Bronchial epithelial cell (primary cell): Measurements from ENCODE around the gene ANXA6. TPM values are rescaled to one million over a fixed set of nuclear protein-coding genes. Genes with fewer than 3 reads are reported as not detected.

ENCODE experiments used
- DNase-seq: peaks from one replicate; pipeline ENCODE4 v3.0.0-alpha.2; 2010; ENCODE audit warnings: low read depth
- FAIRE-seq: peaks from 2 replicates; lab custom pipeline; 2011; peaks lifted over from hg19 to GRCh38; lab: Jason Lieb, UNC
- H3K27me3 ChIP-seq: 2 replicates; pipeline ENCODE4 v1.5.1; 2011; ENCODE audit warnings: low read length; ENCODE audit not compliant: control insufficient read depth, insufficient read depth
- H3K36me3 ChIP-seq: 2 replicates; pipeline ENCODE4 v1.5.1; 2011; ENCODE audit warnings: low read length; ENCODE audit not compliant: control insufficient read depth, insufficient read depth
- H3K4me3 ChIP-seq: 2 replicates; pipeline ENCODE4 v1.5.1; 2011; ENCODE audit warnings: mild to moderate bottlenecking, low read depth, low read length, control low read depth
- CTCF ChIP-seq: IDR thresholded peaks from 2 replicates; pipeline ENCODE4 v1.5.1; 2011; ENCODE audit warnings: mild to moderate bottlenecking, moderate library complexity, low read length, control low read depth, inconsistent platforms; ENCODE audit not compliant: insufficient read depth, severe bottlenecking
- total RNA-seq: library from RNA; depleted of rRNA; stranded (reverse); fragments of >200 nt; gene quantifications from 2 replicates; pipeline ENCODE4 v1.2.1, GENCODE V29; 2014

Gene ANXA6
- total RNA-seq, 1 donor from 2014 or later: 11.3 TPM

GRCh38 chr5:151148583-151148982 is 9.0 kb downstream of the ANXA6 start:
- no peak for DNase-seq
- no peaks in the 10 kb centered on the region for H3K27me3 ChIP-seq
- no peak for FAIRE-seq
- H3K36me3 ChIP-seq: no peaks in the 10 kb centered on the region
- TF ChIP-seq CTCF: no peak
- H3K4me3 ChIP-seq: no peak overlapping the region

- no peaks in the 10 kb centered on the region for H3K36me3 ChIP-seq
- no peak for FAIRE-seq
- no peaks in the 10 kb centered on the region for H3K27me3 ChIP-seq
- no peak for DNase-seq
- H3K4me3 ChIP-seq: no peak overlapping the region
- no peak for TF ChIP-seq CTCF
These were observed 10.5 kb downstream of the ANXA6 start for GRCh38 chr5:151147033-151147432.

GRCh38 chr5:151146061-151146460 is 11.5 kb downstream of the ANXA6 start:
- no peak overlapping the region for H3K4me3 ChIP-seq
- H3K36me3 ChIP-seq: no peaks in the 10 kb centered on the region
- FAIRE-seq (no peak), DNase-seq (no peak)
- TF ChIP-seq CTCF: no peak
- H3K27me3 ChIP-seq: no peaks in the 10 kb centered on the region

GRCh38 chr5:151144922-151145321 is 12.7 kb downstream of the ANXA6 start:
- TF ChIP-seq CTCF: no peak
- no peak for DNase-seq
- no peak for FAIRE-seq
- Histone ChIP-seq H3K27me3 (no peaks in the 10 kb centered on the region), H3K4me3 (no peak overlapping the region), H3K36me3 (no peaks in the 10 kb centered on the region)

GRCh38 chr5:151144275-151144674 is 13.3 kb downstream of the ANXA6 start:
- TF ChIP-seq CTCF: no peak
- no peak overlapping the region for H3K4me3 ChIP-seq
- DNase-seq (no peak), FAIRE-seq (no peak)
- H3K27me3 ChIP-seq: no peaks in the 10 kb centered on the region
- H3K36me3 ChIP-seq: no peaks in the 10 kb centered on the region

GRCh38 chr5:151143645-151144044 is 13.9 kb downstream of the ANXA6 start:
- DNase-seq: no peak
- H3K36me3 ChIP-seq: no peaks in the 10 kb centered on the region
- TF ChIP-seq CTCF: no peak
- no peak overlapping the region for H3K4me3 ChIP-seq
- H3K27me3 ChIP-seq: no peaks in the 10 kb centered on the region
- no peak for FAIRE-seq
